NCI-H1694 treated with DMSO at 0.1 percent for 48 hours (cell line): Measurements from ENCODE around the gene PPTC7.
"Not testable (repeated sequence)": the region's sequence is repeated elsewhere in the genome, so short reads cannot be mapped to it uniquely, and the experiment has no call there.

Source experiments
- DNase-seq: peaks from one replicate; lab custom pipeline; 2025; lab: John Stamatoyannopoulos, UW

Gene PPTC7

GRCh38 chr12:110536834-110537604 is 46.1 kb downstream of the PPTC7 start:
- DNase-seq = no peak

DNA sequence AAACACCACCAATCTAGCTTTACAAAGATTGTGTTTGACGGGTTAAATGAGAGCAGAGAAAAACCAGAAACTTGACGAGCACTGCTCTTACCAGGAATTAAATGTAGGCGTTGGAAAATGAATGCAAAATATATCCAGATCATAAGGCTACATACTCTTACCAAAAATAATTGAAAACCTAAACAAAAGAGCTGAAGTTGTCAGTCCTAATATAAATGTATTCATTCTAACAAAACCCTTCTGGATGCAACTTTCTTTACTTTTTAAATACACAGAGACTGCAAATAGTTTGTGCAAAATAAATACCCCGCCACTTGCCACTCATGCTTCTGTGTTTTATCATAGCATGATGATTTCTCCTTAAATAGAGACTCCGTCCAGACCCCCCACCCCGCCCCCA is 48.3 kb downstream of the PPTC7 start:
- DNase-seq = no peak

- no peak for DNase-seq
These were observed 49.5 kb downstream of the PPTC7 start for GRCh38 chr12:110533607-110534006.

DNA sequence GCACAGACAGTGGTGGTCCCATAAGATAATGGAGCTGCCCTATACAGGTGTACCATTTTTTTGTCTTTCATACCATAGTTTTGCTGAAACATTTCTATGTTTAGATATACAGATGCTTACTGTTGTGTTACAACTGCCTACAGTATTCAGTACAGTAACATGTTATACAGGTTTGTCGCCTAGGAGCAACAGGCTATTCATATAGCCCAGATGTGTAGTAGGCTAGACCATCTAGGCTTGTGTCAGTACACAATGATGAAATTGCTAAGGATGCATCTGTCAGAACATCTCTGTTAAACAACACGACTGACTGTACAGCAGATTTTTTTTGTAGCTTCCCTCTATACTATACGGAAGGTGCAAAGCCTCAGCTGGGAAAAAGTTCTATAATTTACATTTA is 50.5 kb downstream of the PPTC7 start:
- DNase-seq = no peak

- no peak for DNase-seq
These were observed 51.3 kb downstream of the PPTC7 start for GRCh38 chr12:110531741-110532333.

DNA sequence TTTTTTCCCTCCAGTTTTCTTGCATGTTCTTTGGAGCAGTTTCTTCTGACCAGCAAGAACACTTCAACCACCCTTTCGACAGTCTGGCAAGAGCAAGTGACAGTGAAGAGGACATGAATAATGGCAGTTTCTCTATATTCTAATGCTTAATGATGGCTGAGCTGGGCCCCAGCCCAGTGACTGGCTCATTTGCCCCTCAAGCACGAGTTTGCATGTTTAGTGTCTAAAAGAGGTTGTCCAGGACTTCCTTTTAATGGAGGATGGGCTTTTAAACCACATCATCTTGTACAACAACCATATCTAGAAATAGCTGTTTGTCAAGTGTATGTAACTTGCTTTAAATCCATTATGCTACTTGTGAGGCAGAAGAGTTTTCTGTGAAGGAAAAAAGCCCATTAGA is 52.6 kb downstream of the PPTC7 start:
- DNase-seq = no peak

GRCh38 chr12:110528277-110528839 is 54.8 kb downstream of the PPTC7 start:
- DNase-seq = no peak

- DNase-seq = not testable (repeated sequence)
These were observed 62.0 kb downstream of the PPTC7 start for GRCh38 chr12:110520876-110521712.

GRCh38 chr12:110518014-110518413 is 65.1 kb downstream of the PPTC7 start:
- DNase-seq = not testable (repeated sequence)

DNA sequence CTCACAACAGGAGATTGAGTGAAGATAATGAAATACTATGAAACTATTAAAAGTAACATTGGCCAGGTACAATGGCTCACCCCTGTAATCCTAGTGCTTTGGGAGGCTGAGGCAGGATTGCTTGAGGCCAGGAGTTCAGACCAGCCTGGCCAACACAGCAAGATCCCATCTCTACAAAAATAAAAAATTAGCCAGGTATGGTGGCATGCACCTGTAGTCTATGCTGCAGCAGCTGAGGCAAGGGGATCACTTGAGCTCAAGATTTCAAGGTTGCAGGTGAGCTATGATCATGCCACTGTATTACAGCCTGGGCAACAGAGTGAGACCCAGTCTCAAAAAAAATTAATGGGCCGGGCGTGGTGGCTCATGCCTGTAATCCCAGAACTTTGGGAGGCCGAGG is 66.1 kb downstream of the PPTC7 start:
- DNase-seq = no peak

DNA sequence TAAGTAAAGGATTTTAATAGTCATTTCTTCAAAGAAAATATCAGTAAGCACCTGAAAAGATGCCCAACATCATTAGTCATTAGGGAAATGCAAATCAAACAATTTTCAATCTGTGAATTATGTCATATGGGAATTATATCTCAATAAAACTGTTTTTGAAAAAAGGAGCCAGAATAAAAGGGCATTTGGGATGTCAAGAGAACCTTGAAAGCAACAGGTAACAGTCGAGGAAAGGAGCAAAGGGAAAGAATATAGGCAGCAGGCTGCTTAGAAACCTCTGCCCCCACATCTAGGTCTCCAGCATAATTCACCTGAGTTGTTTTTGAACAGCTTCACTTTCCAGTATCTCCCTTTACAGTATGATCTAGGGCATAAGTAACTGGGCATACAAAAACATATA is 68.8 kb downstream of the PPTC7 start:
- DNase-seq = no peak

GRCh38 chr12:110513842-110514241 is 69.3 kb downstream of the PPTC7 start:
- DNase-seq = no peak

DNA sequence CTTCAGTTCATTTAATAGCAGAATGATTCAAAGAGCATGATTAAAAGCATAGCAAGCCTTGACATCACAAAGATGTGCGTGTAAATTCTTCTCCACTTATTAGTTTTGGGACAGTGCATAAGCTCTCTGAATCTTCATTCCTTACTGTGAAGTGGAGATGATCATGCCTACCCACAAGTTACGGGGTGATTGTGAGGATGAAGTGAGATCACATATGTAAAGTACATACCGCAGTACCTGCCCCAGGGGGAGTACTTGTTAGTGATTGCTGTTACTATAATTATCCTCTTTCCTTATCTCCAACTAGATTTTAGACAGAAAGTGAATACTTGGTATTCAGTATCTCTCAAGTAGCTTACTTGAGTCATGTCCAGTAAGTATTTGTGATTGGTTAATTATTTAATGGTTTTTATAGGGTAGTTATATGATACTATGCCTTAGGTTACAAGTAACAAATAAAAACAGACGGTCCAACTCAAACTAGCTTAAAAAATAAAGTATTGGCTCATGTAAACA is 75.0 kb downstream of the PPTC7 start:
- DNase-seq = no peak

GRCh38 chr12:110505332-110505731 is 77.8 kb downstream of the PPTC7 start:
- no peak for DNase-seq

GRCh38 chr12:110503432-110503831 is 79.7 kb downstream of the PPTC7 start:
- DNase-seq = no peak

DNA sequence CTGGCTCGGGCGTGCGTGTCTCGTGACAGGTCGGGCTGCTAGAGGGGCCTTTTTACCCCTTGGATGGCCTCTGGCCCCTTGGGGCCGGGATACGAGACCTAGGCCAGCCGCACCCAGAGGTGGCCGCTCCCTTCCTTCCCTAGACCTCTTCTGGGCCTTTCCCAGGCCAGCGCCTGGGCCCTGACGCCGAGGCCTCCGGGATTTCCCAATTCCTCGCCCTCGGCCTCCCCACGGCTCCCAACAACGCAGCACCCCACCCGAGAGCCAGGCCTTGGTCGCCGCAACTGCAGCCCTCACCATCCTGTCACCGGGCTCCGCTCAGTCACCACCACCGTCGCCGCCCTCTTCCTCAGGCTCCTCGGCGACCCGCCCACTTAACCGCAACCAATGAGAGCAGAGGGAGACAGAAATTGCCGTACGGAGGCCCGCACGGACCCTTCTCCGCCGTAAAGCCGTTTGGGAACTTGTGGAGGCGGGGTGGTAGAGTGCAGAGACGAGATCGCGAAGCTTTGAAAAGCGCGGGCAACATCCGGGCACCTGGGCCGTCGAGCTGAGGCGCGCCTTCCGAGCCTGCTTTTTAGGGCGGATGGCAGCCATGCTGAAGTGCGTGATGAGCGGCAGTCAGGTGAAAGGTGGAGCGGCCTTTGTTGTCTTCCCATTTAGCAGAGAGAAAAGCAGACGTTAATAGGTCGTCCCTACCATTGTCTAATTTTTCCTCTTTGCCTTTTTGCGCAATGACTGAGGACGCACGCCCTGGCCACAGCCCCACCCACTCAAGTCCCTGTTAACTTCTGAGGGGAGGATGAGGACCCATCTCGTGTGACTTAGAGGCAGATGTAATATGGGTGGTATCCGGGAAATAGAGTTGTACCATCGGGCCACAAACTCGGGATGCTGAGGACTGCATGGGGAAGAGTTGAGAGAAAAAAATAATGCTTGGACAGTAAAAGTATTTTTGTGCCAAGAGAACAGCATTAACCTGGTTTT is 81.1 kb downstream of the PPTC7 start, which contains the start of the genes RAD9B and VPS29:
Gene RAD9B (plus strand): TSS at position 580 of the 987 bp plus-strand sequence. CDS start 7 bp downstream, at position 587.
Gene VPS29 (minus strand): TSS at position 360 of the 987 bp plus-strand sequence. CDS start 60 bp downstream, at position 300.
- DNase-seq = peak; percentile 86

GRCh38 chr12:110501399-110501751 is 81.7 kb downstream of the PPTC7 start:
- peak; percentile 7 for DNase-seq

- no peak for DNase-seq
These were observed 84.0 kb downstream of the PPTC7 start for GRCh38 chr12:110498984-110499706.
